Activated T-helper 1 cell treated with anti-CD3 and anti-CD28 coated beads, Interleukin-12 subunit alpha, Interleukin-12 subunit beta, Interleukin-2, Interleukin-4 antibody, amounts not matched to agents 30 ng/mL and 10 ng/mL and 1 ng/mL, durations not matched to agents 14 hours and 24 hours and 36 hours (primary cell): ENCODE data around the gene CXCL1. TPM values are rescaled to one million over a fixed set of nuclear protein-coding genes. Genes with fewer than 3 reads are reported as not detected.

Experiments
- DNase-seq: peaks from one replicate; pipeline ENCODE4 v3.0.0; 2021; ENCODE audit warnings: low spot score
- H3K27ac Mint-ChIP-seq: one replicate; pipeline ENCODE4 v1.8.0; 2021; ENCODE audit warnings: mild to moderate bottlenecking, mixed read lengths
- H3K27me3 Mint-ChIP-seq: one replicate; pipeline ENCODE4 v1.8.0; 2022; ENCODE audit warnings: mild to moderate bottlenecking, moderate library complexity, mixed read lengths; ENCODE audit not compliant: insufficient read depth
- H3K36me3 Mint-ChIP-seq: one replicate; pipeline ENCODE4 v1.8.0; 2021; ENCODE audit warnings: low read depth, mixed read lengths
- H3K4me1 Mint-ChIP-seq: one replicate; pipeline ENCODE4 v1.8.0; 2021; ENCODE audit warnings: low read depth, mixed read lengths
- H3K4me3 Mint-ChIP-seq: one replicate; pipeline ENCODE4 v1.8.0; 2021; ENCODE audit warnings: mild to moderate bottlenecking, moderate library complexity, mixed read lengths
- H3K9me3 Mint-ChIP-seq: one replicate; pipeline ENCODE4 v1.8.0; 2021; ENCODE audit warnings: mixed read lengths
- intact Hi-C: fragments of 100-400 bp; cut with micrococcal nuclease; formaldehyde crosslinking; loops from one replicate; pipeline ENCODE4 v1.15.1; 2024
- total RNA-seq: library from RNA; stranded (reverse); gene quantifications from 2 replicates; pipeline ENCODE4 v1.2.3, GENCODE V29; 2022

Gene CXCL1
- total RNA-seq, 1 donor from 2014 or later: not detected

GRCh38 chr4:73919691-73920090 lies 50.5 kb downstream of the CXCL1 start:
- intact Hi-C loops: loop anchor here (5.0 kb wide), 1 partner anchor 257 kb away; no protein-coding TSS in a partner anchor
- Mint-ChIP-seq H3K4me1 (no peaks in the 10 kb centered on the region), H3K4me3 (no peak overlapping the region), H3K27me3 (no peaks in the 10 kb centered on the region), H3K27ac (no peak overlapping the region), H3K9me3 (no peaks in the 10 kb centered on the region), H3K36me3 (no peaks in the 10 kb centered on the region)
- DNase-seq: no peak

Other genes with a start within 250 kb of the CXCL1 start
- not detected in 2 replicates for gene RASSF6, start 249.0 kb upstream of the CXCL1 start, total RNA-seq
- 10.7 and 13.4 TPM in 2 replicates for gene CXCL8, start 128.8 kb upstream of the CXCL1 start, total RNA-seq
- not detected in 2 replicates for gene CXCL6, start 32.7 kb upstream of the CXCL1 start, total RNA-seq
- gene PF4V1, start 16.1 kb upstream of the CXCL1 start, total RNA-seq: not detected in 2 replicates
- not detected in 2 replicates for gene PF4, start 112.6 kb downstream of the CXCL1 start, total RNA-seq
- not detected in 2 replicates for gene PPBP, start 118.8 kb downstream of the CXCL1 start, total RNA-seq
- not detected in 2 replicates for gene CXCL5, start 129.3 kb downstream of the CXCL1 start, total RNA-seq
- gene CXCL3, start 169.3 kb downstream of the CXCL1 start, total RNA-seq: 0.18 TPM in 1 of 2 replicates, not detected in the other
- gene CXCL2, start 229.8 kb downstream of the CXCL1 start, total RNA-seq: not detected in 2 replicates